Uterus (tissue), 4 donors: Measurements from ENCODE around the gene DDX39A. TPM values are rescaled to one million over a fixed set of nuclear protein-coding genes. Genes with fewer than 3 reads are reported as not detected.
A peak's percentile ranks its signal among the peaks of the same experiment; 100 is the strongest.

Source experiments
- DNase-seq, 2 donors: peaks; one replicate each; pipeline ENCODE4 v3.0.0-alpha.2; 2019 to 2020
- H3K27ac ChIP-seq, 2 donors: fragments of 200-600 bp; sonication (generic); 1 replicate in 1 of 2; 2 replicates in 1 of 2; pipeline ENCODE4 v1.5.1; 2016 to 2018
- H3K27me3 ChIP-seq, 2 donors: fragments of 200-600 bp; sonication (generic); one replicate each; pipeline ENCODE4 v1.5.1; 2018 to 2019; ENCODE audit warnings: control low read depth in 1 of 2
- H3K36me3 ChIP-seq, 2 donors: fragments of 200-600 bp; sonication (generic); one replicate each; pipeline ENCODE4 v1.5.1; 2019; ENCODE audit warnings: control low read depth in 1 of 2
- H3K4me1 ChIP-seq, 2 donors: fragments of 200-600 bp; sonication (generic); one replicate each; pipeline ENCODE4 v1.5.1; 2018 to 2019; ENCODE audit warnings: control low read depth in 1 of 2
- H3K4me3 ChIP-seq, 2 donors: fragments of 200-600 bp; sonication (generic); 1 replicate in 1 of 2; 2 replicates in 1 of 2; pipeline ENCODE4 v1.5.1; 2018 to 2019; ENCODE audit warnings: mild to moderate bottlenecking in 1 of 2
- H3K9me3 ChIP-seq, 2 donors: fragments of 200-600 bp; sonication (generic); one replicate each; pipeline ENCODE4 v1.5.1; 2019; ENCODE audit warnings: control low read depth in 1 of 2
- CTCF ChIP-seq, 4 experiments: fragments of 200-600 bp in 2 of 4; fragments of 450-650 bp in 2 of 4; sonication (generic) in 2 of 4; IDR thresholded peaks; one replicate each; pipeline ENCODE4 v1.5.1; 2016 to 2019; ENCODE audit warnings: antibody characterized with exemption in 4 of 4, mild to moderate bottlenecking in 2 of 4, moderate library complexity in 1 of 4
- POLR2A ChIP-seq, 2 donors: fragments of 450-650 bp; IDR thresholded peaks; one replicate each; pipeline ENCODE4 v1.6.1; 2016; ENCODE audit warnings: antibody characterized with exemption in 2 of 2, mild to moderate bottlenecking in 1 of 2, moderate library complexity in 1 of 2
- intact Hi-C: fragments of 100-400 bp; cut with DNase I; formaldehyde crosslinking; loops from one replicate; pipeline ENCODE4 v1.15.1; 2023; ENCODE audit warnings: low total_unique reads
- total RNA-seq, 4 donors: library from RNA; depleted of rRNA in 3 of 4; stranded (reverse); fragments of >200 nt in 3 of 4; gene quantifications; one replicate each; pipeline versions ENCODE4 v1.1.0 to v1.2.4, GENCODE V29; 2014 to 2023
- donor health status: DM: yes; HTN: yes; CAD: no.

Gene DDX39A
- total RNA-seq, 4 donors from 2014 or later, result 41.3 to 91.2 (median 52.8) TPM

- intact Hi-C loops, result no loop called here
- Histone ChIP-seq H3K9me3 (no peaks in the 10 kb centered on the region), H3K27ac (peak overlapping the region; percentile 92 to 97), H3K36me3 (no peaks in the 10 kb centered on the region), H3K27me3 (no peaks in the 10 kb centered on the region), H3K4me3 (no peak overlapping the region), H3K4me1 (peaks cover 0 to 16% of the 10 kb centered on the region in 2 donors)
- no peak for TF ChIP-seq POLR2A (IDR thresholded peaks at IDR 0.05)
- TF ChIP-seq CTCF (IDR thresholded peaks at IDR 0.05), result no peak
- no peak for DNase-seq
Measured at GRCh38 chr19:14435320-14436050, 16.3 kb upstream of the DDX39A start.

- Histone ChIP-seq H3K27ac (peak overlapping the region; percentile 92 to 97), H3K4me3 (peak overlapping the region; percentile 79 to 96), H3K9me3 (no peaks in the 10 kb centered on the region), H3K4me1 (peaks cover 0 to 16% of the 10 kb centered on the region in 2 donors), H3K36me3 (no peaks in the 10 kb centered on the region), H3K27me3 (no peaks in the 10 kb centered on the region)
- peak in 1 of 2 donors; percentile 24 for TF ChIP-seq POLR2A (IDR thresholded peaks at IDR 0.05)
- TF ChIP-seq CTCF (IDR thresholded peaks at IDR 0.05), result peak in 1 of 4 experiments; percentile 3
- peak; percentile 72 to 77 for DNase-seq
- intact Hi-C loops, result no loop called here
Measured at GRCh38 chr19:14434543-14435319, 15.6 kb upstream of the DDX39A start.

GRCh38 chr19:14433554-14434501 lies 14.7 kb upstream of the DDX39A start:
- peak; percentile 40 to 41 for DNase-seq
- no peaks in the 10 kb centered on the region for H3K27me3 ChIP-seq
- no peaks in the 10 kb centered on the region for H3K36me3 ChIP-seq
- peaks cover 0 to 11% of the 10 kb centered on the region in 2 donors for H3K4me1 ChIP-seq
- TF ChIP-seq POLR2A (IDR thresholded peaks at IDR 0.05) (no peak), CTCF (IDR thresholded peaks at IDR 0.05) (peak in 1 of 4 experiments; percentile 5)
- H3K4me3 ChIP-seq, result peak overlapping the region; percentile 79 to 96
- no peaks in the 10 kb centered on the region for H3K9me3 ChIP-seq
- peak overlapping the region; percentile 92 to 97 for H3K27ac ChIP-seq
- intact Hi-C loops, result no loop called here

- Histone ChIP-seq H3K9me3 (no peaks in the 10 kb centered on the region), H3K36me3 (no peaks in the 10 kb centered on the region), H3K27me3 (no peaks in the 10 kb centered on the region), H3K27ac (peak within 1 kb of the TSS; percentile 92 to 97), H3K4me3 (peak within 1 kb of the TSS; percentile 79 to 96), H3K4me1 (peaks cover 0 to 6% of the 10 kb centered on the region in 2 donors)
- DNase-seq, result peak; percentile 48 to 66
- TF ChIP-seq POLR2A (IDR thresholded peaks at IDR 0.05) (no peak), CTCF (IDR thresholded peaks at IDR 0.05) (no peak)
- intact Hi-C loops, result no loop called here
Measured at GRCh38 chr19:14432791-14433553, 13.8 kb upstream of the DDX39A start, which contains the start of gene PKN1. Gene PKN1, plus strand, starts transcription at chr19:14433306. Its CDS starts 216 bp downstream, at chr19:14433522.
